HL-60 (cell line): ENCODE data around the gene TNS2.

Experiments used
- DNase-seq, 2 experiments: peaks; one replicate each; pipeline ENCODE4 v3.0.0-alpha.2; 2010 to 2020; ENCODE audit warnings: low read depth in 1 of 2, low spot score in 1 of 2
- H3K27ac ChIP-seq: fragments of 250-450 bp; sonication (Bioruptor Pico); replicated peaks from 2 replicates; pipeline ENCODE4 v1.5.1; 2020; ENCODE audit warnings: mild to moderate bottlenecking, moderate library complexity
- H3K27me3 ChIP-seq: fragments of 250-450 bp; sonication (Bioruptor Pico); 2 replicates; pipeline ENCODE4 v1.5.1; 2021; ENCODE audit warnings: mild to moderate bottlenecking, moderate library complexity; ENCODE audit not compliant: insufficient read depth, poor library complexity, severe bottlenecking
- H3K4me3 ChIP-seq: replicated peaks from 2 replicates; pipeline ENCODE4 v1.5.1; 2011; ENCODE audit warnings: mild to moderate bottlenecking, control low read depth, low read length; ENCODE audit not compliant: insufficient read depth
- CTCF ChIP-seq: IDR thresholded peaks from one replicate; pipeline ENCODE4 v1.5.1; 2011; ENCODE audit warnings: low read length, control low read depth, inconsistent platforms; ENCODE audit not compliant: insufficient read depth
- GABPA ChIP-seq: IDR thresholded peaks from 2 replicates; pipeline ENCODE4 v1.6.1; 2012; ENCODE audit warnings: low read depth
- POLR2AphosphoS5 ChIP-seq: IDR thresholded peaks from 2 replicates; pipeline ENCODE4 v1.6.1; 2012; ENCODE audit warnings: low read depth
- REST ChIP-seq: IDR thresholded peaks from 2 replicates; pipeline ENCODE4 v1.6.1; 2012; ENCODE audit warnings: low read depth; ENCODE audit not compliant: insufficient replicate concordance
- SPI1 ChIP-seq: IDR thresholded peaks from 2 replicates; pipeline ENCODE4 v1.6.1; 2012; ENCODE audit warnings: low read depth, mild to moderate bottlenecking, borderline replicate concordance

TNS2 gene

GRCh38 chr12:53010955-53011354 lies 38.9 kb upstream of the TNS2 start:
- no peak for DNase-seq
- TF ChIP-seq POLR2AphosphoS5 (no peak), SPI1 (no peak), REST (no peak), CTCF (no peak), GABPA (no peak)
- Histone ChIP-seq H3K4me3 (no peak overlapping the region), H3K27me3 (no peaks in the 10 kb centered on the region), H3K27ac (no peak overlapping the region)

- TF ChIP-seq GABPA (no peak), SPI1 (no peak)
- Histone ChIP-seq H3K4me3 (no peak overlapping the region), H3K27ac (no peak overlapping the region), H3K27me3 (no peaks in the 10 kb centered on the region)
- no peak for DNase-seq
These were observed 38.0 kb upstream of the TNS2 start for GRCh38 chr12:53011889-53012288.

- no peak overlapping the region for H3K4me3 ChIP-seq
- H3K27me3 ChIP-seq, result no peaks in the 10 kb centered on the region
- TF ChIP-seq SPI1 (no peak), CTCF (no peak), GABPA (no peak), POLR2AphosphoS5 (no peak)
- no peak for DNase-seq
- no peak overlapping the region for H3K27ac ChIP-seq
These were observed 36.9 kb upstream of the TNS2 start for GRCh38 chr12:53012928-53013327.

- DNase-seq, result no peak
- no peak overlapping the region for H3K27ac ChIP-seq
- H3K4me3 ChIP-seq, result no peak overlapping the region
- TF ChIP-seq GABPA (no peak), REST (no peak), SPI1 (no peak), POLR2AphosphoS5 (no peak), CTCF (no peak)
- no peaks in the 10 kb centered on the region for H3K27me3 ChIP-seq
These were observed 35.2 kb upstream of the TNS2 start for GRCh38 chr12:53014709-53015108.
